Panc1 (cell line): ENCODE data around the gene TNRC6B. TPM values are rescaled to one million over a fixed set of nuclear protein-coding genes. Genes with fewer than 3 reads are reported as not detected.

ENCODE experiments used
- ATAC-seq: fragments of 200-7000 bp; cut with Tn5 transposase; 2 replicates; pipeline ENCODE4 v1.9.1; 2020; ENCODE audit warnings: mild to moderate bottlenecking, moderate library complexity
- BruUV-seq: library from RNA; stranded (reverse); fragments of 400-500 nt; replicated peaks from 2 replicates; lab custom pipeline; 2021; lab: Mats Ljungman, UMichigan
- CTCF ChIA-PET: fragments of 300-600 bp; sonication (Branson Sonifier 250); formaldehyde crosslinking; loops from one replicate; lab custom pipeline; 2022; ENCODE audit warnings: antibody characterized with exemption; lab: Charles Lee
- POLR2A ChIA-PET: fragments of 300-600 bp; sonication (Branson Sonifier 250); formaldehyde crosslinking; loops from one replicate; lab custom pipeline; 2022; ENCODE audit warnings: antibody characterized with exemption; lab: Charles Lee
- DNase-seq: peaks from one replicate; pipeline ENCODE4 v3.0.0-alpha.2; 2010; ENCODE audit warnings: low read depth, low spot score
- H3K27ac ChIP-seq: 2 replicates; pipeline ENCODE4 v1.5.1; 2011; ENCODE audit warnings: mild to moderate bottlenecking, low read length, inconsistent platforms
- H3K27me3 ChIP-seq: fragments of 200-500 bp; sonication (Bioruptor generic); 2 replicates; pipeline ENCODE4 v1.6.0; 2014; ENCODE audit warnings: low read length, inconsistent platforms; ENCODE audit not compliant: control insufficient read depth, insufficient read depth
- H3K36me3 ChIP-seq: fragments of 200-500 bp; sonication (Bioruptor generic); 2 replicates; pipeline ENCODE4 v1.5.1; 2014; ENCODE audit warnings: inconsistent platforms, mild to moderate bottlenecking, low read length, moderate library complexity; ENCODE audit not compliant: control insufficient read depth, insufficient read depth
- H3K4me1 ChIP-seq: 2 replicates; pipeline ENCODE4 v1.5.1; 2011; ENCODE audit warnings: inconsistent platforms, mild to moderate bottlenecking, low read length, moderate library complexity; ENCODE audit not compliant: control insufficient read depth, insufficient read depth
- H3K4me3 ChIP-seq, 2 experiments: 2 replicates each; pipeline ENCODE4 v1.5.1; 2011 to 2012; ENCODE audit warnings: low read depth in 2 of 2, low read length in 2 of 2, mild to moderate bottlenecking in 2 of 2, inconsistent platforms in 1 of 2, moderate library complexity in 1 of 2
- H3K9me3 ChIP-seq: fragments of 200-500 bp; sonication (Bioruptor generic); 2 replicates; pipeline ENCODE4 v1.5.1; 2014; ENCODE audit warnings: low read depth, mild to moderate bottlenecking, inconsistent platforms, low read length, moderate library complexity; ENCODE audit not compliant: control insufficient read depth, insufficient read depth
- CTCF ChIP-seq: fragments of 450-650 bp; IDR thresholded peaks from 2 replicates; pipeline ENCODE4 v1.5.1; 2017; ENCODE audit warnings: mild to moderate bottlenecking
- POLR2AphosphoS5 ChIP-seq: IDR thresholded peaks from 2 replicates; pipeline ENCODE4 v1.6.1; 2012; ENCODE audit warnings: mild to moderate bottlenecking, low read depth, low read length, moderate library complexity
- REST ChIP-seq, 2 experiments: IDR thresholded peaks; 2 replicates each; pipeline ENCODE4 v1.6.1; 2011 to 2012; ENCODE audit warnings: low read depth in 2 of 2, control low read depth in 1 of 2, low read length in 1 of 2, mild to moderate bottlenecking in 1 of 2, moderate library complexity in 1 of 2; ENCODE audit not compliant: insufficient read depth in 1 of 2
- SIN3A ChIP-seq: IDR thresholded peaks from 2 replicates; pipeline ENCODE4 v1.6.1; 2012; ENCODE audit warnings: low read depth, mild to moderate bottlenecking, low read length, moderate library complexity, borderline replicate concordance; ENCODE audit not compliant: insufficient read depth
- TCF7L2 ChIP-seq: IDR thresholded peaks from 2 replicates; pipeline ENCODE4 v1.6.1; 2011; ENCODE audit warnings: mild to moderate bottlenecking, low read depth, low read length, inconsistent platforms
- in situ Hi-C: cut with HindIII; loops from 2 replicates; pipeline ENCODE4 v1.10.0; 2016; ENCODE audit warnings: low sequenced_read_pairs, low pct_unique_long_range_greater_than_20kb
- intact Hi-C: fragments of 100-400 bp; cut with micrococcal nuclease; formaldehyde crosslinking; loops from one replicate; pipeline ENCODE4 v1.10.0; 2022; ENCODE audit not compliant: unreplicated experiment
- total RNA-seq: library from RNA; stranded (reverse); gene quantifications from one replicate; pipeline ENCODE4 v1.2.1, GENCODE V29; 2021; ENCODE audit not compliant: unreplicated experiment

Gene TNRC6B
- total RNA-seq, 1 experiment from 2014 or later: 30.7 TPM

- intact Hi-C loops: no loop called here
Observed at GRCh38 chr22:40325315-40325714, 147.6 kb downstream of the TNRC6B start.

More at GRCh38 chr22:40325315-40325714, 147.6 kb downstream of the TNRC6B start:
- Histone ChIP-seq H3K4me3 (no peak overlapping the region), H3K9me3 (no peaks in the 10 kb centered on the region), H3K4me1 (no peaks in the 10 kb centered on the region), H3K27me3 (no peaks in the 10 kb centered on the region), H3K27ac (no peak overlapping the region), H3K36me3 (peaks cover 2% of the 10 kb centered on the region; the same call in 1 of the 2 replicates)
- ChIA-PET POLR2A (no interaction called here), CTCF (no interaction called here)
- no peak for ATAC-seq
- no TSS peak for BruUV-seq
- in situ Hi-C loops: no loop called here
- TF ChIP-seq CTCF (no peak), SIN3A (no peak), TCF7L2 (no peak), REST (IDR thresholded peaks at IDR 0.05; ENCODE audit: insufficient read depth in 1 of 2, low read depth in 2 of 2, low read length in 1 of 2) (no peak), POLR2AphosphoS5 (no peak)
- DNase-seq: no peak
